GM19467 (cell line): ENCODE measurements around the gene SLCO2A1.

Experiments used
- ATAC-seq: cut with Tn5 transposase; IDR thresholded peaks from one replicate; pipeline ENCODE4 v1.9.1; 2021; ENCODE audit warnings: mild to moderate bottlenecking, moderate library complexity; ENCODE audit not compliant: unreplicated experiment

SLCO2A1 gene

DNA sequence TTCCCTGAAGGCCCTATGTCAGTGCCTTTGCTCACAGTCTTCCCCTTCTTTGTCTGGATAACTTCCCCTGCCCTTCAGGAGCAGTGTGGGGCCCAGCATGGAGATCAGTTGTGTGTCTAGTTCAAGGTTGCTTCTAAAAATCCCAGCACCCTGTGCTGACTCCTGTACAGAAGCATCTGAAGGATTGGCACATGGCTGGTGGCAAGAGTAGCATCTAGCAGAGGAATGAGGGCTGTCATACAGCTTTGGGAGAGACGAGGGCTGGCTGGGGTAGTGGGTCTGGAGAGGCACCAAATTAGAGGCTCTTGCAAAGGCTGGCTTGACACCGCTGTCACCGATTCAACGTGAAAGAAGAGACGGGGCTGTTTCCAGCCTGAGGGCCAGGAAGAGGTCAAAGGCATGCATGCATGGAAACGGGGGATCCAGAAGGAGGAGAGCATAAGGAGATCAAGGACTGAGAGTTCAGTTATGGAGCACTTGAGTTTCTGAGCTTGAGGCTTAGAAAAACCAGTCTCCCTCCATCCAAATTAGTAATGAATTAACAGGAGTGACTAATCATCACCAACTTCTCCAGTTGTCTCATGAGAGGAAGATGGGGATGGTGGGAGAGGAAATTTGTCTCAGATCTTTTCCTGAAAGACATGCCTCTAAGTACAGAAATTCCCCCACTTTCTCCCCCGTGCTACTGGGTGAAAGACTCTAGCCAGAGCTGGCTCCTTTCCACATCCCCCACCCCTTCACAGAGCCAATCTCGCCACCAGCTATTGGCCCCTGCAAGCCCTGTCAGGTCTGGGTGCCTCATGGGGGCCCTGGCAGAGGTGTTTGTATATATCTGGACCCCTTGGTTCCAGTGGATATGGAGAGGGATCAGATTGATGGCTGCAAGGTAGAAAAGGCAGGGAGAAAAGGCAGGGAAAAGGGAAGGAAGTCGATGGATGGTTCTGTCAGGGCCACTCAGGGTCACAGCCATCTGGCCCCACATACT lies 45.9 kb downstream of the SLCO2A1 start:
- no peak for ATAC-seq

DNA sequence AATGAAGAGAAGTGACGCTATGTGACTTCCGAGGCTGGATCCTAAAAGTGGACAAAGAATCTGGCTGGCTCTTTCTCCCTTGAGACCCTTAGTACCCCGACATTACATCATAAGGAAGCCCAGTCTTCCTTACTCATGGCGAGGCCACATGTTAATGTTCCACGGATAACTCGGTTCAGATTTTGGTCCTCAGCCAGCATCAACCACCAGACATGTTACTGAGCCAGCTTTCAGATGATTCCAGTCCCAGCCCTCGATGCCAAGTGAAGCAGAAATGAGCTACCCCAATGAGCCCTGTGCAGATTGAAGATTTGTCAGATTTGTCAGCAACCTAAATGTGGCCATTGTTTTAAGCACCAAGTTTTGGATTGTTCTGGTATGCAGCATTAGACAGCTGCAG lies 46.6 kb downstream of the SLCO2A1 start:
- ATAC-seq = no peak

DNA sequence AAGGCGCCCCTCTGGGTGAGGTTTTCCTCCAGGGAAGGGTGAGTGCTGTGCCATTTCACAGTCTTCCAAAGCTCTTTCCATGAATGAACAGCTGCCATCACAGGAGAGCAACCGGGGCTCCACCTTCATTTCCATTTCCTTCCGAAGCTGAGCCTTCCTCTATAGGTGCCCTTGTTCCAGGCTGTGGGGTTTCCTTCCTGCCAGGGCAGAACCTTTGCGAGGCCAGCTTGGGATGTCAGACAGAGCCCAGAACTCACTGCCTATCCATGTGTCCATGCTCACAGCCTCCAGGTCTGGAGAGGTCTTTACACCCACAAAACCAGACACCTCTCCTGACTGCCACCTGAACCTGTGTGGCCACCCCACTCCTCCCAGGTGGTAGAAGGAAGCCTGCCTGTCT lies 49.2 kb downstream of the SLCO2A1 start:
- ATAC-seq = no peak

DNA sequence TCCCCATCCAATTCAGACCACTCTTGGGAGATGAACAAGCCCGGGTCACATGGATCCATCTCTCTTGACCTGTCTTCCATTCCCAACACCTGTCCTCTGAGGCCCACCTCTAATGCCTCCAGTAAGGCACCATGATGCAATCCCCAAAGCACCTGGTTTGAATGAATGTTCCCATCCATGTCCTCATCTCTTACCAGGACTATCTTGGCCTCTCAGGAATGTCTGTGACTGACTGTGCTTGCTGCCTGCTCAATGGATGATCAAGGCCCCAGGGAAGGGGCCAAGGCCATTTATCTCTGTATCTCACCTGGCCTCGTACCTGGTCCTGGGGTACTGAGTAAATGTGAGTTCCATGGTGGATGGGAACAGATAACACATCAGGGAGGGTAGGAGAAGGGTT lies 49.7 kb downstream of the SLCO2A1 start:
- ATAC-seq = no peak

DNA sequence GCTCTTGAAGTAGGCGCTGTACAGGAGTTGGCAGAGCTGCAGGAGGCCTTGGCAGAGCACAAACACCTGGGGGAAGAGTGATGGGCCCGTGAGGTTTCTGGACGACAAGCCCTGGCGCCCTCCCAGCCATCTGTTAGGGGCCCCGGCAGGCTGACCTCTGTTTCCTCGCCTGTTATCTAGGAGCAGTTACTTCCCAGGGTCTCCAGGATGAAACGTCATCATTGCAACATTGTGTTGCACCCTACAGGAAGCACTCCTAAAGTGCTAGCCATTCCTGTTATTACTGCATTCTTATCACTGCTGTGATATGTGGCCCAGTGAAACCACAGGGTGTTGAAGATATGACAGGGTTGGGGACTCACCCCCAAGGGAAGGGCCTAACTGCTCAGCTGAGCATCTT lies 50.2 kb downstream of the SLCO2A1 start:
- no peak for ATAC-seq

DNA sequence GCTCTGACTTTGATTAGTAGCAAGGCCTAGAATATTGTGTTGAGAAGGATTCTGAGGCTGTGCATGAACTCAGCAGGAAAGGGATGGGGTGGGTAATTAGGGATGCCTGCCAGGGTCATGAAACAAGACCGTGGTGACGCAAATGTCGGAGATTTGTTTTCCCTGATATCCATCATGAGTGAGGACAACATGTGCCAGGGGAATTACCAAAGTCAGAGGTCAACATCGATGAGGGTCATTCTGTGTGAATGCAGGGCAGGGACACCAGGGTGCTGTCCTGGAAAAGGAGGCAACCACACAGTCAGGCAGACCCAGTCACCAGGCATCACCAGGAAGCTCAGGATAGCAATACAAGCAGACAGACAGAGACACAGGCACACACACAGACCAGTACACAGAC lies 52.2 kb downstream of the SLCO2A1 start:
- no peak for ATAC-seq

DNA sequence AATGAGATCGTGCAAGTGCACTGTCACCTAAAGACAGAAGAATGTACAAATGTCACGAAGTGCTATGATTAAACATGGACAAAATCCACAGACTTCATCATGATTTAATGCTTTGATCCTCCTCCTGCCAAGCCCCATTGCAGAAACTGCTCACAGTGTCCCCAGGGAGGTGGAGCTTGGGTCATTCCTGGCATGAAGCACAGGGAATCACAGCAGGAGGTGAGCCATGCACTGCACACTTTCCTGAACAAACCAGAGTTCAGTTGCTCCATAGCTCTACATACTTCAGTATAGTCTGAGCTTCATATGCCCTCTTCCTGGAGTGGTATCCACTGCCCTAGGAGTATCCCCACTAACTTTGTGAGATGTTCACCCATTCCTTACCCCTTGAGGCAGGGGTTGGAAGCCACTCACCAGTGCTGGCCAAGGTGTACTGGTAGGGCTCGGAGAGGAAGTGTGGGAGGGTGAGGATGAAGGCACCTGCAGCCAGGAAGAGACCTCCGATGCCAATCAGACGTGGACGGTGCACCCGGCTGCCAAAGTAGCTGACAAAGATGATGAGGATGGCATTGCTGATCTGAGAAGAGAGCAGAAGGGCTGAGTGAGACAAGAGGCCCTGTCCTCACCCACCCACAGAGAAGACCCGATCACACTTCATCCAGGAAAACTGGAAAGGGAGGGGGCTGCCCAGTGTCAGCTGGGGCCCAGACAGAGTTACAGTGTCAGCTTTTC lies 56.3 kb downstream of the SLCO2A1 start:
- no peak for ATAC-seq

DNA sequence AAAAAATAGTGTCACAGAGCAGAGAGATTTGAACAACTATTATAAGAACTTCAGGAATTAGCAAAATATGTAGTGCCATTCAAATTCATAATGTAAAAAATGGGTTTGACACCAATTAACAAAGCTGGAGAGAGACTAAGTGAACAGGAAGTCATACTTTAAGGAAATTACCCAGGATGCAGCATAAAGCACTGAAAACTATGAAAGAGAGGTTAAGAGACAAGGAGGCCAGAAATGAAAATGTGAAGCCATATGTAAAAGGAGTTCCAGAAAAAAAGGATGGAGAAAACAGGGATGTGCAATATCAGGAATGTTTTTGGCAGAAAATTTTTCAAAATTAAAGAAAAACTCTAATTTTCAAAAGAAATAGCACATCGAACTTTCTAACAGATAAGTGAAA lies 57.6 kb downstream of the SLCO2A1 start:
- ATAC-seq = no peak

DNA sequence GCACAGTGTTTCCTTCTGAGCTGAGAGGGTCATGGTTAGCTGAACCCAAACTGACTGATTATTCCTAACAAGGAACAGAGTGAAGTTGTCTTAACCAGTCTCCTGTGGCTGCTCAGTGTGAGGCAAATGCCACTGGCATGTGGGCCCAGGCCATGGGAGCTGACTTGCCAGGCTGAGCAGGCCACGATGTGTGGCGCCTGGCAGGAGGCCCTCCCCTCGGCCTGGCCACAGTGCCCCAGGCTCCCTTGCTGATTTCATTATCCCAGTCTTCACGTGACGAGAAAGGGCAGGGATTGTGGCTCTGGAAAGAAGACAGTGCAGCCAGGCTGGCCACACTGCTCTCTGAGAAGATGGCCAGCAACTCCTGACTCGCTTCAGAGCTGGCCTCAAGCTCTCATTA lies 58.8 kb downstream of the SLCO2A1 start:
- ATAC-seq = no peak

DNA sequence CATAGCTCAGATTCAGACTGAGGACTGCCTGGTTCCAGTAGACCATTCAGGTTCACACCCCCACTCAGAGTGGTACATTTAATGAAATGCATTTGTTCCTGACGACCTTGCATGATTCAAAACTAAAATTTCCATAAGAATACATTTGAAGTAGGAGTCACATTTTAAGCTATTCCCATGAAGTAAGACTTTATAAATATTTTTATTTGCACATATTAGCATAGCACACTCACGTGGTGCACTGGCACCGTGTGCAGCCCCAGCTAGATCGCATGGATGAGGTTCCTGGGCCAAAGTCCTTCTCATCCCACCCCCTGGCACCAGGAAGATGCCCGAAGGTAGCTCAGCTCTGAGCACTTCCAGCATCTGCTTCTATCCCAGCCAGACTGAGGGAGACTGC lies 59.4 kb downstream of the SLCO2A1 start:
- ATAC-seq = no peak

DNA sequence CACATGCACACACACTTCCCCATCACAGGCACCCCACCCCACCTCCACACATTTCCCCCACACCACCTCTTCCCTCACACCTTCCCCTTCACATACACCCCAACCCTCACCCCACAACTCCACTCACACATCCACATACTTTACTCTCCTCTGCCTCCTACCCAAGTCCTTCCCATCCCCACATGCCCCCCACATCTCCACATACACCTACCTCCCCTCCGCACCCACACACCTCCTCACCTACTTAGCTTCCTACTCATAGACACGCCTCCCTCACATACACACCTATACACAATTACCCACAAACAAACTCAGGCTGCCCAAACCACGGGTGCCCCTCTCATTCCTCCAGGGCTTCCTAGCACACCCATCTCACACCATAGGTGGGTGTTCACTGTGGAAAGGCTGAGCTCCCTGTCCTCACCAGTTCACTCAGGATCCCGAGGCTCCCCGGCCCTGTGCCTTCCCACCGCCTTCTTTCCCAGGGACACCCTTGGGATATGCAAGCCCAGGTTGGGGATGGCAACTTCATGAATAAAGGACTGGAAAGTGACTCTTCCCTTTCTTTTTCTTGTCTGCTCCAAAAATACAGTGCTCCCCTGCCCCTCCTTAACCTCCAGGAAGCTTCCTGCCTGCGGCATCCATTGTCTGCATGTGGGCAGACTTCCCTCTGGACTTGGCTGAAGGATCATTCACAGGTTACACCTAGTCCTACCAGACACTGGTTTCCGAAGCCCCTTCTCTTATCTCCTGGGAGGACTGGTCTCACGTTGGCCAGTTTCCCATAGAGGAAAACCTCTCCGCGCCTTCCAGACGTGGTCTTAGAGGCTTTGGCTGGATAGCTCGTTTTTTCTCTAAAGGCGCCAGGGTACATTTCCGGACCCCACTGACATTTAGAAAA lies 61.5 kb downstream of the SLCO2A1 start:
- ATAC-seq = no peak

DNA sequence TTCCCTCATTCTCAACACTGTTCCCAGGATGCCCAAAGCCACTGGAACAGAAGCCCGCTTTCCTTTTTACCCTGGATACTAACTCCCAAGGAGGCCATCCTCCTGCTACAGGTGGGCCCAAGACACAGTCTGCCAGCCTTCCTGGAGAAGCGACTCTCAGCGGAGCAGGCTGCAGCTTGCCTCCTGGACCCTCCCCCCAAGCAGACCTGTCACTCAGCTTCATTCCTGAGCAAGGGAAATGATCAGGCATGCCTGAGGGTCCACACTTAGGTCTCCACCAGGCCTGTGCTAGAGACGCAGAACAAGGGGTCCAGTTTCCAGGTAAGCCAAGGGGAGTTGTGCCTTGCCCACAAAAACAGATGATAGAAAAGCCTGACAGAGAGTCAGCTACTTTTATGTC lies 62.8 kb downstream of the SLCO2A1 start:
- no peak for ATAC-seq

DNA sequence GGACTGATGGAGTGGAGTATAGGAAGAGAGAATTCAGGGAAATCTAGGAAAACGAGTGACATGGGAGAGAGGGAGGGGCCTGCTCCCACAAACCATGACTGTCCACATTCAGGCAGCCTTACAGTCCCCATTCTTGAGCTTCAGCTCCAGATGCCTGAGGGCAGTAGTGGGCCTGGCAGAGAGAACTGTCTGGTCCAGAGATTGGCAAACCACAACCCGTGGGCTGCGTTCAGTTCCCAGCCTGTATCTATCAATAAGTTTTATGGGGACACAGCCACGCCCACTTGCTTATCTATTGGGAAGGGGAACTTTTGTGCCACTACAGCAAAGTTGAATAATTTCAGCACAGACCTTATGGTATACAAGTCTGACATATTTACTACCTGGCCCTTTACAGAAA lies 63.8 kb downstream of the SLCO2A1 start:
- ATAC-seq = no peak

DNA sequence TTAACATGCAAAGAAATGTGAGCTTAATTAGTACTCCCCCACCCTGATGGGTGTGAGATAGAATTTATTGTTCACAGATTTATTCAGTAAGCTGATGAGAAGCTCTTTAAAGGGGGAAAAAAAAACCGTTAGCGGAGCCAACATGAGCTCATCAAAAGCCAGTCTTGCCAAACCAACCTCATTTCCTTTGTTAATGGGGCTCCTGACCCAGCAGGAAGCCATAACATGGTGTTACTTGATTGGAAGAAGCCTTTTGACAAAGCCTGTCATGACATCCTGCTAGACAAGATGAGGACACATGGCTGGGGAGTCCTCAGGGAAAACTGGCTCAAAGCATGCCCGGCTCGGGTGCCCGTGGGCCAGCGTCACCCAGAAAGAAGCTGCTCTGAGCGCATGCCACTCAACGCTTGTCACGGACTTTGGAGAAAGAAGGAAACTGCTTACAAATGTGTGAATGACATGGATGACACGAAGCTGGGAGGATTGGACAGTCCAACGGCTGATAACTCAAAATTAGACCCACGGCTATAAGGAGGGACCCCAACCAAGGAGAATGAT lies 64.6 kb downstream of the SLCO2A1 start:
- ATAC-seq = no peak

DNA sequence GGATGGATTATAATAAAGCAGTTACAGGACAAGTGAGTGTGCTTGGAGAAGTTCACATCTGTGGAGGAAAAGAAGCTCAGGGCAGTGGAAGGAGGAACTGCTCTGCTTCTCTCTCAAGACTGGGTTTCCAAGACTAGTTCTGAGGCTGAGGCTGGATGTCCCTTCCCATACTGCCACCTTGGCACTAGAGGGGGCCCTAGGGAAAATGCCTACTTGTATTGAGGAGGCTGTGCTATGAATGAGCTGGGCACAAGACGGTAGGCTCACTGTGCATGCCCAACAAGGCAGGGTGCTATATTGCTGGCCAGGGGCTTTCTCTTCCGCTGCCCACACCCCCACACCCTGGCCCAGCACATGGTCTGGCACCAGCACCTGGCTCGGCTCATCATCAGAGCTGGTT lies 65.2 kb downstream of the SLCO2A1 start:
- no peak for ATAC-seq

DNA sequence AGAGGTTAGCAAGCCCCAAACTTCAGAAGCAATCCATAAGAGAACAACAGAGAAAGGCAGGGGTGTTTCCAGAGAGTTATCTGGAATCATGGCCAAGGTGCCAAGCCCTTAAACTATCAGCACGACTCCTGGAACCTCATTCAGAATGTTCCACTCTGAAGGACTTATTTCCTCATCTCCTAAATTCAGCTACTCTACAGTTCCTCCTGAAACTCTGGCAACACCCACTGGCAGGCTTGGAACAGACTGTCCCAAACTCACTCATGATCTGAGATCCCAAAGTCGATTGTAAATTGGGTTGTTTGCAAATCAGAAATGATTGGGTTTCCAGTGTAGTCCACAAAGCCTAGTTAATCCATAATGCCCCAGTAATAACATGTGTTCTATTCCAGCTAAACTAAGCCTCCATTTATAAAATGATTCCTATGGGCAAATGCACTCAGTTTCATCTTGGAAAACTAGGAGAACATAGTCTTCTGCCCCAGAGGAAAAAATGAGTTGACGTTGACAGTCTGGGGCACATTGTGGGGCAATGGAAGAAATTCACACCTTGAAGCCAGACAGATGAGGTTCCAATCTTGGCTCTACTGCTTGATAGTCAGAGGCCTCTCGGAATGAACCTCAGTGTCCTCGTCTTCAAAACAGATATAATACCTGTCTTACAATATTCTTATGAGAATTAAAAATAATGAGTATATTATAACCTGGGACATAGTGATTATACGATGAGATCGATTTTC lies 65.9 kb downstream of the SLCO2A1 start:
- ATAC-seq = no peak

DNA sequence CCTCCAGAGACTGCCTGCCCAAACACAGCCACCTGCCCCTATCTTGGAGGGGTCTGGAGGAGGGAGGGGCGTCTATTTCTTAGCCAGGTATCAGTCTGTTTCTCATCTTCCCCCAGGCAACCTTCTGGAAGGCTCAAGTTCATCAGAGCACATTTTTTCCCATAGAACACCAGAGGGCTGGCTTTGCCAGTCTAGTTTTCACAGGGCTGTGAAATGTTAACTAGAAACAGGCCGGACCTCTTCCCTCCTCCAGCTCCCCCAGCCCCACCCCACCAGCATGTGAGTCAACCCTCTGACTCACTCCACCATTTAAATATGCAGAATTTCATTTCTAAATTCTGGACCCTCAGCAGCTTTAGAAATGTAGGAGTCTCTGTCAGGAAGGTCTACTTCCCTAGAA lies 66.9 kb downstream of the SLCO2A1 start:
- ATAC-seq = no peak

DNA sequence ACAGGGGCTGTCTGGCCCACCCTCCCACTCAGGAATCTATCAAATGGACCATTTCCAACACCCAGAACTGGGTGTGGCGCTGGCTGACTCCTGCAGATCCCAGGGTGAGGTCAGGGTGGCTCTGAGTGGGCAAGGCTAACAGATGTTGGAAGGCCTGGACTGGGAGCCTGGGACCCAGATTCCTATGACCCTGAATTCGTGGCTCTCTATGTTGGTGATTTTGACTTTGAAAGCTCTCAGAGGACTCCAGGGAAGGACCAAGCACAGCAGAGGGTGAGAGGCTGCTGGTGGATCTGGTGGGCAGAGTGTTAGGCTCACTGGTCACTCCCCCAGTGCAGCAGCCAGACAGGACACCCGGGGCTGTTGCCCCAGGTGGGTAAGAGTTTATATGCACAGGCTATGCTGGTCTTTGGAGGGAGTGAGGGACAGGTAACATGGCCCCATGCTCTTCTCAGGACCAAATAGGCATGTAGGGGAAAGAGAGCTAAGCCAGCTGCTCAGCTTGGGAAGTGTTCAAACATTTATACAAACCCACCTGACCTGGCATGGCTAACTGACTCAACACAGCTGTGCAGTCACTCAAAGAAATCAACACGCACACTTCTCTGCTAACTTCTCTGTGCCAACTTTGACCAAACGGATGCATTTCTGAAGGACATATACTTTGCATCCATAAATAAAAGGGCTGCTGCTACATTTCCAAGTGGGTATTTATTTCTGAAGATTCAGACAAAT lies 71.5 kb downstream of the SLCO2A1 start:
- ATAC-seq = no peak

DNA sequence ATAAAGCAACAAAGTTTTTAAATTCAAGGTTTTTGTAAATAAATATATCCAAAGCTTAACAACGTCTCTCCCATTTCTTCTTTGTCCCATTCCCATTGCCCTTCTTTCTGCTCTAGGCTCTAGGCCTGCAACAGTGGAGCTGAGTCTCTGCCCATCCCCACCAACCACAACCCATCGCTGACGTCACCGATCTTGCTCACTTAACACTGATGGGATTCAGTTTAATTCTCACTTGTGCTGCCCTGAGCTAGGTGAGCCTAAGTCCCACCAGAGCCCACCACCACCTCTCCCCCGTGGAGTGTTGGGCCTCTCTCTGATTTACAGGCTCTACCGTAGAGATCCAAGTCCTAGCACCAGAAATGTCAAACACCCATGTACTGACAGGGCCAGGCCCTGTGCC lies 72.7 kb downstream of the SLCO2A1 start:
- ATAC-seq = no peak
